A549 treated with Hydrocortisone at 1 μM for 4 hours (cell line): ENCODE data around the gene C4BPA. TPM values are rescaled to one million over a fixed set of nuclear protein-coding genes. Genes with fewer than 3 reads are reported as not detected.

Experiments used
- total RNA-seq: library from RNA; stranded (reverse); fragments of 200-300 nt; extraction: Qiagen RNA extraction; gene quantifications from 5 replicates; pipeline ENCODE4 v1.2.3, GENCODE V29; 2022

C4BPA gene
- 0.45 to 0.99 TPM (median 0.53 TPM) in 5 replicates for total RNA-seq

DNA sequence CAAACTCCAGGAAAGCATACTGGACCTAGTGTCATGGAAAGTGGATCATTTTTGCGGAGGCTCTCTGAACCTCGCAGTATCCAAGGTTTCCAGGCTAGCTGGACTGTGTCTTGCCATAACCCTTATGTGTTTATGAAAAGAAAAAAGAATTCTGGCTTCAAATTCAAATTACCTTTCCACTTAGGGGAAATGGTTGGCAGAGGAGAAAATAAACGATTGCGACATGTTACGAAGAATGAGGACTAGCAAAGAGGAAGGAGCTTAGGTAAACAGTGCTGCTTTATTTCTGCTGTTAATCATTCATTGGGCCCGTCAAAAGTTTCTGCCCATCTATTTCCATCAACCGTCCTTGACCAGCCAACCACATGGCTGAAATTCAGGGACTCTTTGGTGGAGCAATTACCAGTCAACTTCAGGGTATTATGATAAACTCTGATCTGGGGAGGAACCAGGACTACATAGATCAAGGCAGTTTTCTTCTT lies at the start of gene C4BPA:
C4BPA (plus strand) TSS at position 342 of the 482 bp plus-strand sequence. CDS start 8,793 bp downstream, outside the sequence.

DNA sequence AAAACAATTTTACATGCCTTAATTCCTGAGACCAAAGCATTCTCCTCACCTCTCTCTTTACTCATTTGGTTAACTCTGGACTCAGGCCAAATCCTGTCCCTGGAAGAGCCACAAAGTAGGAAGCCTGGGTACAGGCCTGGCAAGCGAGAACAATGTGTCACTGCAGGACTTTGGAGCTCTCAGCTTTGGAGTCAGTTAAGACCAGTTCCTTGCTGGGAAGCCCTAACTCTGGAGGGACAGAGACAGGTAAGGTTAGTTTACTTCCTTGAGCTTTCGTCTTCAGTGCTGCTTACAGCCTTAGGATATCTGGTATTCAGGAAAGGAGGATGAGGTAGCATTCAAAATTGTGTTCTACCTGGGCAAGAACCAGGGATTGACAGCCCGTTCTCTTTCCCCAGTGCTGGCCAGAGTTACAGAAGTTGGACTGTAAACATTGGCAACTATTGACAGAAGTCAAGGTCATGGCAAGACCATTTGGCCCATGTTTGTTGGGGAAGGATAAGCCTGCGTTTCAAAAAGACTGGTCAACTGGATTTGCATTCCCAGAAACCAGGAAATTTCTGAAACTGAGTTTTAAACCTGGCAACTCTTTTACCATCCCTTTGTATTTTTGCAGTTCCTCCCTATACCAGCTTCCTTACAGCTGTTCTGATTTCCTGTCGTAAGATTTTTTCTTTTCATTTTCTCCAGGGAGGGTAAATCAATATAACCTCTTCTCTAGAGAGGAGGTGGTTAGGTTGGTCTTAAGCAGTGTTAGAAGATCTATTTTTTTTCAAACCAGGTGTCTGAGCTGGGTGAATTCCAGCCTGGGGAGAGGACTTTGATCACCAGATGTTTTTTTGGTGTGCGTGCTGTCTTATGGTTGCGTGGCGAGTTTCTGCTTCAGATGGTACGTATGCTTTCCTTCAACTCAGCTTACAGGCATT lies 15.1 kb upstream of the C4BPA start, which contains the start of gene C4BPB:
C4BPB (plus strand) TSS at position 160 of the 926 bp plus-strand sequence; CDS start at position 832, 672 bp downstream.

Other genes with a start within 250 kb of the C4BPA start
- gene IL20, start 238.6 kb upstream of the C4BPA start, total RNA-seq = not detected in 5 replicates
- 0.25 to 0.61 TPM (median 0.54 TPM) in 5 replicates for gene IL24, start 206.8 kb upstream of the C4BPA start, total RNA-seq
- gene FCMR, start 182.3 kb upstream of the C4BPA start, total RNA-seq = 3.4 to 7.7 TPM (median 5.1 TPM) in 5 replicates
- gene PIGR, start 157.8 kb upstream of the C4BPA start, total RNA-seq = 0.01 to 0.05 TPM (median 0.03 TPM) in 3 of 5 replicates, not detected in the others
- gene FCAMR, start 133.8 kb upstream of the C4BPA start, total RNA-seq = 0.08 TPM in 1 of 5 replicates, not detected in the others
- gene C1orf116, start 71.5 kb upstream of the C4BPA start, total RNA-seq = 5.6 to 6.9 TPM (median 6.0 TPM) in 5 replicates
- 6.3 to 9.6 TPM (median 7.7 TPM) in 5 replicates for gene YOD1, start 53.0 kb upstream of the C4BPA start, total RNA-seq
- 5.3 to 8.1 TPM (median 5.7 TPM) in 5 replicates for gene PFKFB2, start 51.0 kb upstream of the C4BPA start, total RNA-seq
- 1.1 to 2.2 TPM (median 1.4 TPM) in 5 replicates for gene C4BPB, start 15.4 kb upstream of the C4BPA start, total RNA-seq
- 78.9 to 121 TPM (median 108 TPM) in 5 replicates for gene CD55, start 217.4 kb downstream of the C4BPA start, total RNA-seq